Common myeloid progenitor, CD34-positive (primary cell): ENCODE results near the gene MYEOV.

Source experiments
- CTCF ChIA-PET: fragments of 350-600 bp; sonication (Branson Sonifier 250); formaldehyde crosslinking; loops from one replicate; lab custom pipeline; 2021; ENCODE audit warnings: antibody characterized with exemption; lab: Charles Lee
- POLR2A ChIA-PET: fragments of 350-600 bp; sonication (Branson Sonifier 250); formaldehyde crosslinking; loops from one replicate; lab custom pipeline; 2021; ENCODE audit warnings: antibody characterized with exemption; lab: Charles Lee
- DNase-seq, 3 donors: peaks; one replicate each; pipeline versions ENCODE4 v3.0.0 to v3.0.0-alpha.2; 2013
- H3K27ac ChIP-seq, 2 experiments: 1 replicate in 1 of 2; 2 replicates in 1 of 2; pipeline ENCODE4 v1.7.0; 2013; ENCODE audit warnings: inconsistent platforms in 2 of 2, low read length in 2 of 2, mild to moderate bottlenecking in 2 of 2, low read depth in 1 of 2, moderate library complexity in 1 of 2; ENCODE audit not compliant: severe bottlenecking in 2 of 2, insufficient read depth in 1 of 2, poor library complexity in 1 of 2
- H3K27me3 ChIP-seq, 5 experiments: replicated peaks in 2 of 5; 1 replicate in 3 of 5; 2 replicates in 2 of 5; pipeline versions ENCODE4 v1.6.1 to v1.7.0; 2013; ENCODE audit warnings: low read length in 4 of 5, mild to moderate bottlenecking in 2 of 5, moderate library complexity in 2 of 5, inconsistent platforms in 1 of 5; ENCODE audit not compliant: insufficient read depth in 5 of 5, control insufficient read depth in 4 of 5
- H3K36me3 ChIP-seq, 4 experiments: 1 replicate in 2 of 4; 2 replicates in 2 of 4; pipeline versions ENCODE4 v1.6.1 to v1.7.0; 2013; ENCODE audit warnings: low read length in 3 of 4, control low read depth in 1 of 4, mild to moderate bottlenecking in 1 of 4; ENCODE audit not compliant: control insufficient read depth in 4 of 4, insufficient read depth in 4 of 4
- H3K4me1 ChIP-seq, 4 experiments: 1 replicate in 3 of 4; 2 replicates in 1 of 4; pipeline versions ENCODE4 v1.6.1 to v1.7.1; 2013; ENCODE audit warnings: low read length in 3 of 4, mild to moderate bottlenecking in 3 of 4, control low read depth in 1 of 4, inconsistent platforms in 1 of 4, moderate library complexity in 1 of 4; ENCODE audit not compliant: control insufficient read depth in 4 of 4, insufficient read depth in 4 of 4; ENCODE audit errors: control extremely low read depth in 1 of 4
- H3K4me3 ChIP-seq, 7 experiments: 1 replicate in 4 of 7; 2 replicates in 3 of 7; pipeline versions ENCODE4 v1.5.1 to v1.7.0; 2013; ENCODE audit warnings: mild to moderate bottlenecking in 7 of 7, low read length in 6 of 7, moderate library complexity in 6 of 7, inconsistent platforms in 2 of 7, low read depth in 2 of 7, control low read depth in 1 of 7; ENCODE audit not compliant: insufficient read depth in 4 of 7, control insufficient read depth in 1 of 7; ENCODE audit errors: extremely low read depth in 1 of 7
- H3K9me3 ChIP-seq, 5 experiments: 1 replicate in 4 of 5; 2 replicates in 1 of 5; pipeline versions ENCODE4 v1.6.1 to v1.7.1; 2013; ENCODE audit warnings: low read length in 4 of 5, mild to moderate bottlenecking in 2 of 5, inconsistent platforms in 1 of 5, low read depth in 1 of 5, moderate library complexity in 1 of 5; ENCODE audit not compliant: control insufficient read depth in 4 of 5, insufficient read depth in 2 of 5; ENCODE audit errors: control extremely low read depth in 1 of 5
- WGBS: methylation state at CpG from one replicate; pipeline ENCODE4 v1.1.5; 2013; ENCODE audit not compliant: insufficient coverage; 5-methylcytosine and 5-hydroxymethylcytosine counted together

MYEOV gene

DNA sequence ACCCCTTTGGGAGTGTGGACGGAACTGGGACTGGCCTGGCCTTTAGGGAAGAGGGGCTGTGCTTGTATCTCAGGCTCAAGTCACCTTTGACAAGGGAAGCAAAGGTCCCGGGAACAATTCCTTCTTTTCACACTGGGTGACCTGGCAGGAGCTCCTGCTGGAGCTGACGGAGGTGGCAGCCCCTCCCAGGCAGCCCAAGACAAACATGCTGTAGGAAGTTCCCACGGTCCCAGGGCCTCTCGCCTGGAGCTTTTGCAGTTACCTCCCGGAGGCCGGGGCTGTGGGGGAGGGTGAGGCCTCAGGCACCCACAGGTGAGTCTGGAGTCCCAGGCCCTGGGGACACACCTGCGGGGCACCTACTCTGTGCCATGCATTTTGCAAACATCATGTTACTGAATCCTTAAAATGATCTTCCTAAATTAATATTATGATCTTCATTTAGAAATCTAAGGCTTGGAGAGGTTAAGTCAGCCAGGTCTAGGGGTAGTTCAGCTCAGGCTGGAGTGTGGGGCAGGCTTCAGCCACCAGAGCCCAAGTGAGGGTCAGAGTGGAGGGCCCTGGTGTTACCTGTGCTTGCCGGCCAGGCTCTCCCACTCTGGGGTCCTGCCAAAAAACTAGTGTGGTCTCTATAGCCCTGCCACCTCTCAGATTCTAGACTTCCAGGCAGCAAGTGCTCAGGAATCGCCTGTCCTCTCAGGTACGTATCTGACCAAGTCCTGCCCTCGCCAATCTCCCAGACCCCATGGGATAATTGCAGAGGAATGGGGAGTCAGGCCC, 15.7 kb upstream of the MYEOV start:
- Histone ChIP-seq H3K4me1 (no peaks in the 10 kb centered on the region), H3K27ac (no peak overlapping the region), H3K4me3 (no peak overlapping the region), H3K9me3 (peaks cover 0 to 3% (median 0%) of the 10 kb centered on the region in 5 experiments), H3K36me3 (no peaks in the 10 kb centered on the region), H3K27me3 (no peaks in the 10 kb centered on the region)
- over 99% methylated on average over 11 of the region's 12 CpGs for WGBS
- DNase-seq, result no peak
- POLR2A ChIA-PET, result no interaction called here
- CTCF ChIA-PET, result no interaction called here

DNA sequence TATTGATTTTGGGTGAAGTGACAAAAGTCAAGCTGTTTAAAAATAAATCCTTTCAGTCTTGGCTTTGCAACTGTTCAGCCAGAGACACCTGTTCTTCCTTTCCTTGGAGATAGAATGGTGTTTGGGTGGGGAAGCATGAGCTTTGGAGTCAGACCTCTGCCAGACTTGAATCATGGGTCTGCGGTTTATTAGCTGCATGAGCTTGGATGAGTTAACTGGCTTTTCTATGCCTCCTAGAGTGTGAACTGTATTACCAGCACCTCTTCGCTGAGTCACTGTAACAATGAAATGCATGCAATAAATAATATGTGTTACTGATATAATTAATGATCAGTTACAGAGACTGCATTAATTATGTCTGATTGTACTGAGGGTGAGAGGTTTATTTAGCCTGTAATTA, 13.5 kb upstream of the MYEOV start:
- Histone ChIP-seq H3K36me3 (no peaks in the 10 kb centered on the region), H3K4me1 (no peaks in the 10 kb centered on the region), H3K4me3 (no peak overlapping the region), H3K27me3 (no peaks in the 10 kb centered on the region), H3K9me3 (peaks cover 0 to 3% (median 0%) of the 10 kb centered on the region in 5 experiments), H3K27ac (no peak overlapping the region)
- no peak for DNase-seq
- no CpG with 5 or more reads among the region's 2 CpGs for WGBS
- ChIA-PET CTCF (no interaction called here), POLR2A (no interaction called here)

GRCh38 chr11:69280994-69281393, 13.0 kb upstream of the MYEOV start:
- CTCF ChIA-PET, result no interaction called here
- Histone ChIP-seq H3K27ac (no peak overlapping the region), H3K27me3 (no peaks in the 10 kb centered on the region), H3K9me3 (peaks cover 0 to 3% (median 0%) of the 10 kb centered on the region in 5 experiments), H3K4me1 (no peaks in the 10 kb centered on the region), H3K4me3 (no peak overlapping the region), H3K36me3 (no peaks in the 10 kb centered on the region)
- DNase-seq, result no peak
- POLR2A ChIA-PET, result no interaction called here
- WGBS, result 94% methylated on average over 4 of the region's 6 CpGs

- POLR2A ChIA-PET, result no interaction called here
- no peaks in the 10 kb centered on the region for H3K36me3 ChIP-seq
- no peaks in the 10 kb centered on the region for H3K27me3 ChIP-seq
- over 99% methylated on average over 9 of the region's 10 CpGs for WGBS
- no peak for DNase-seq
- H3K4me3 ChIP-seq, result no peak overlapping the region
- H3K9me3 ChIP-seq, result peaks cover 0 to 3% (median 0%) of the 10 kb centered on the region in 5 experiments
- H3K27ac ChIP-seq, result no peak overlapping the region
- CTCF ChIA-PET, result interaction anchor here (1.2 kb wide), 1 partner anchor 9 kb away, joined by 3 read pairs; no protein-coding TSS in a partner anchor
- no peaks in the 10 kb centered on the region for H3K4me1 ChIP-seq
Measured at GRCh38 chr11:69283446-69283845, 10.5 kb upstream of the MYEOV start.

GRCh38 chr11:69284081-69284511, 9.9 kb upstream of the MYEOV start:
- no peak for DNase-seq
- 92% methylated on average over 9 of the region's 9 CpGs for WGBS
- Histone ChIP-seq H3K27me3 (no peaks in the 10 kb centered on the region), H3K27ac (no peak overlapping the region), H3K36me3 (no peaks in the 10 kb centered on the region), H3K4me3 (no peak overlapping the region), H3K4me1 (no peaks in the 10 kb centered on the region), H3K9me3 (peaks cover 0 to 3% (median 0%) of the 10 kb centered on the region in 5 experiments)
- POLR2A ChIA-PET, result no interaction called here
- CTCF ChIA-PET, result interaction anchor here (1.2 kb wide), 1 partner anchor 9 kb away, joined by 3 read pairs; no protein-coding TSS in a partner anchor

- Histone ChIP-seq H3K27ac (no peak overlapping the region), H3K9me3 (peaks cover 0 to 3% (median 0%) of the 10 kb centered on the region in 5 experiments), H3K36me3 (no peaks in the 10 kb centered on the region), H3K27me3 (no peaks in the 10 kb centered on the region), H3K4me1 (no peaks in the 10 kb centered on the region), H3K4me3 (no peak overlapping the region)
- DNase-seq, result no peak
- WGBS, result 94% methylated on average over 10 of the region's 11 CpGs
- ChIA-PET POLR2A (no interaction called here), CTCF (interaction anchor here (1.1 kb wide), 1 partner anchor 124 kb away, joined by 3 read pairs; no protein-coding TSS in a partner anchor)
Measured at GRCh38 chr11:69285091-69285490, 8.9 kb upstream of the MYEOV start.

DNA sequence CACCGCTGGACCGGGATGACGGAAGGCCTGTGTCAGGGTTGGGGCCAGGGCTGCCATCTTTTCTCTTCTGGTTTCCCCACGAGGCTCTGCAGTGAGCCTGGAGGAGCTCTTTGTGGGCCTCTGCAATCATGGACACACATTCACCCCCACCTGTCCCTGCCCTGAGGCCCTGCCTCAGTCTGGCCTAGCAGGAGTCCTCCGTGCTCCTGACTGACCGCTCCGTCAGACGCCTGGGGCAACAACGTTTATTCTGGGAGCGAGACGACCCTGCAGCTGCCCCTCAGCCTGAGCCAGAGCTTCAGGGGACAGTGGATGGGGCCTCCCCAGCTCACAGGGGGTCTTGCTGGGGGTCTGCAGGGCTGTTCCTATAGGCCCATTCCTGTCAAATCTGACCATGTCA, 8.2 kb upstream of the MYEOV start:
- H3K36me3 ChIP-seq, result no peaks in the 10 kb centered on the region
- ChIA-PET CTCF (interaction anchor here (1.1 to 1.6 kb wide), 2 partner anchors 11 to 123 kb away, joined by 3 to 4 read pairs; no protein-coding TSS in a partner anchor), POLR2A (no interaction called here)
- H3K4me3 ChIP-seq, result no peak overlapping the region
- 95% methylated on average over 11 of the region's 11 CpGs for WGBS
- DNase-seq, result no peak
- no peak overlapping the region for H3K27ac ChIP-seq
- H3K4me1 ChIP-seq, result no peaks in the 10 kb centered on the region
- peaks cover 0 to 3% (median 0%) of the 10 kb centered on the region in 5 experiments for H3K9me3 ChIP-seq
- no peaks in the 10 kb centered on the region for H3K27me3 ChIP-seq
